Sigmoid colon (tissue), 4 donors: ENCODE results near the gene KIF3B.

Experiments used
- EP300 ChIP-seq, 4 donors: sonication (generic); formaldehyde crosslinking; IDR thresholded peaks; one replicate each; pipeline ENCODE4 v1.6.1; 2017; ENCODE audit warnings: antibody characterized with exemption in 4 of 4
- POLR2A ChIP-seq, 2 donors: fragments of 450-650 bp; IDR thresholded peaks; one replicate each; pipeline ENCODE4 v1.6.1; 2016; ENCODE audit warnings: antibody characterized with exemption in 2 of 2, mild to moderate bottlenecking in 2 of 2, moderate library complexity in 2 of 2
- POLR2AphosphoS5 ChIP-seq, 4 donors: sonication (generic); formaldehyde crosslinking; IDR thresholded peaks; one replicate each; pipeline ENCODE4 v1.6.1; 2017; ENCODE audit warnings: antibody characterized with exemption in 4 of 4
- TF ChIP-seq, protein P1 (sequence below), 4 experiments: fragments of 450-650 bp in 3 of 4; fragments of 200-600 bp in 1 of 4; IDR thresholded peaks; one replicate each; pipeline ENCODE4 v1.5.1; 2016 to 2019; ENCODE audit warnings: antibody characterized with exemption in 4 of 4, mild to moderate bottlenecking in 3 of 4, moderate library complexity in 2 of 4

DNA sequence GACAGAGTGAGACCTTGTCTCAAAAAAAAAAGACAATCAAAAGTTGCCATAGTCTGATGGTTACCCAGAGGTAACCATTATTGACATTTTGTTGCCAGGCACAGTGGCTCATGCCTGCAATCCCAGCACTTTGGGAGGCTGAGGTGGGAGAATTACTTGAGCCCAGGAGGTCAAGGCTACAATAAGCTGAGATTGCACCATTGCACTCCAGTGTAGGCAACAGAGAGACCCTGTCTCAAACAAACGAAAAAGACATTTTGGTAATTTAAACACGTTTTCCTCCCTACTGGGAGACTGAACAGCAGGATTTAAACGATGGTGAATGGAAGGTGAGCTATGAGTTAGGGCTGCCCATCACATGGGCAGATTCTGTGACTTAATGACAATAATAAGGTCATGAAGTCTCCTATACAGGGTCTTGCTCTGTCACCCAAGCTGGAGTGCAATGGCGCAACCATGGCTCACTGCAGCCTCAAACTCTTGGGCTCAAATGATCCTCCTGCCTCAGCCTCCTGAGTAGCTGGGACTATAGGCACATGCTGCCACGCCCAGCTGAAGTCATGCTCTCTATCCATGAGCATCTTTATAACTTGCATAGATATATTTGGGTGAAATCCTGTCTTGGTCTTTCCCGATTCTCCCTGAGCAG, 76.5 kb downstream of the KIF3B start:
- TF ChIP-seq, protein P1, sequence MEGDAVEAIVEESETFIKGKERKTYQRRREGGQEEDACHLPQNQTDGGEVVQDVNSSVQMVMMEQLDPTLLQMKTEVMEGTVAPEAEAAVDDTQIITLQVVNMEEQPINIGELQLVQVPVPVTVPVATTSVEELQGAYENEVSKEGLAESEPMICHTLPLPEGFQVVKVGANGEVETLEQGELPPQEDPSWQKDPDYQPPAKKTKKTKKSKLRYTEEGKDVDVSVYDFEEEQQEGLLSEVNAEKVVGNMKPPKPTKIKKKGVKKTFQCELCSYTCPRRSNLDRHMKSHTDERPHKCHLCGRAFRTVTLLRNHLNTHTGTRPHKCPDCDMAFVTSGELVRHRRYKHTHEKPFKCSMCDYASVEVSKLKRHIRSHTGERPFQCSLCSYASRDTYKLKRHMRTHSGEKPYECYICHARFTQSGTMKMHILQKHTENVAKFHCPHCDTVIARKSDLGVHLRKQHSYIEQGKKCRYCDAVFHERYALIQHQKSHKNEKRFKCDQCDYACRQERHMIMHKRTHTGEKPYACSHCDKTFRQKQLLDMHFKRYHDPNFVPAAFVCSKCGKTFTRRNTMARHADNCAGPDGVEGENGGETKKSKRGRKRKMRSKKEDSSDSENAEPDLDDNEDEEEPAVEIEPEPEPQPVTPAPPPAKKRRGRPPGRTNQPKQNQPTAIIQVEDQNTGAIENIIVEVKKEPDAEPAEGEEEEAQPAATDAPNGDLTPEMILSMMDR (IDR thresholded peaks at IDR 0.05): no peak
- no peak for TF ChIP-seq POLR2A (IDR thresholded peaks at IDR 0.05)
- TF ChIP-seq POLR2AphosphoS5 (IDR thresholded peaks at IDR 0.05): no peak
- no peak for TF ChIP-seq EP300 (IDR thresholded peaks at IDR 0.05)
